ENCODE data around the gene GATM. TPM values are rescaled to one million over a fixed set of nuclear protein-coding genes. Genes with fewer than 3 reads are reported as not detected.

GATM gene
- total RNA-seq, 1 experiment from 2014 or later = 0.53 TPM

Small RNAs within 50 kb of the gene (small RNA-seq; reads per million reads assigned to genes)
- gene RNU6-953P = not detected

Other genes with a start within 250 kb of the GATM start
- 0.23 and 0.26 TPM in 2 replicates for gene DUOXA1, start 248.7 kb downstream of the GATM start, total RNA-seq (2014; rRNA removed; shearing (Covaris generic))
- 1.5 and 3.1 TPM in 2 replicates for gene DUOX1, start 248.6 kb downstream of the GATM start, total RNA-seq (2014; rRNA removed; shearing (Covaris generic))
- 8.6 and 11.2 TPM in 2 replicates for gene SHF, start 190.6 kb downstream of the GATM start, total RNA-seq (2014; rRNA removed; shearing (Covaris generic))
- gene SLC28A2, start 126.3 kb downstream of the GATM start, total RNA-seq (2014; rRNA removed; shearing (Covaris generic)) = not detected in 2 replicates
- gene SLC30A4, start 144.2 kb upstream of the GATM start, total RNA-seq (2014; rRNA removed; shearing (Covaris generic)) = 0.03 and 0.10 TPM in 2 replicates
- gene BLOC1S6, start 208.8 kb upstream of the GATM start, total RNA-seq (2014; rRNA removed; shearing (Covaris generic)) = 18.5 and 25.4 TPM in 2 replicates

Measured in HT-29 (cell line).